ENCODE results near the gene PXN. TPM values are rescaled to one million over a fixed set of nuclear protein-coding genes. Genes with fewer than 3 reads are reported as not detected.

Gene PXN
- 129 and 139 TPM in 2 replicates for total RNA-seq

GRCh38 chr12:120265473-120266179 is at the start of gene PXN:
Gene PXN (minus strand): TSS chr12:120265730. CDS start chr12:120265629, 101 bp downstream.

GRCh38 chr12:120301962-120302815 is 36.7 kb upstream of the PXN start, which contains the start of gene SIRT4:
Gene SIRT4 (plus strand): TSS chr12:120302321. CDS start chr12:120303562, 1,241 bp downstream.

GRCh38 chr12:120292661-120293531 is 27.4 kb upstream of the PXN start, which contains the start of gene RNU4-1:
Gene RNU4-1 (minus strand): TSS chr12:120293237.

GRCh38 chr12:120194534-120195395 is 70.8 kb downstream of the PXN start, which contains the start of gene GCN1:
Gene GCN1 (minus strand): TSS chr12:120194715. CDS start chr12:120194697, 18 bp downstream.

Other genes with a start within 250 kb of the PXN start
- 34.6 and 35.7 TPM in 2 replicates for gene RAB35, start 149.0 kb downstream of the PXN start, total RNA-seq
- gene GCN1, start 71.0 kb downstream of the PXN start, total RNA-seq, result 68.3 and 74.4 TPM in 2 replicates
- gene RPLP0, start 64.6 kb downstream of the PXN start, total RNA-seq, result 5,194 and 5,943 TPM in 2 replicates
- under 0.01 TPM in 1 of 2 replicates, not detected in the other for gene RNU4-2, start 26.2 kb upstream of the PXN start, total RNA-seq
- gene RNU4-1, start 27.5 kb upstream of the PXN start, total RNA-seq, result under 0.01 TPM in 1 of 2 replicates, not detected in the other
- gene SIRT4, start 36.6 kb upstream of the PXN start, total RNA-seq, result under 0.01 and 0.35 TPM in 2 replicates
- gene PLA2G1B, start 62.0 kb upstream of the PXN start, total RNA-seq, result not detected in 2 replicates
- gene MSI1, start 103.4 kb upstream of the PXN start, total RNA-seq, result not detected in 2 replicates
- gene COX6A1, start 172.4 kb upstream of the PXN start, total RNA-seq, result 499 and 694 TPM in 2 replicates
- 53.0 and 60.5 TPM in 2 replicates for gene TRIAP1, start 180.7 kb upstream of the PXN start, total RNA-seq
- gene GATC, start 180.7 kb upstream of the PXN start, total RNA-seq, result 20.0 and 21.9 TPM in 2 replicates
- 98.9 and 117 TPM in 2 replicates for gene SRSF9, start 204.0 kb upstream of the PXN start, total RNA-seq
- 290 and 327 TPM in 2 replicates for gene DYNLL1, start 230.4 kb upstream of the PXN start, total RNA-seq

Data from myometrial cell (primary cell).